HCT116 (cell line): ENCODE measurements around the gene PFKFB2. TPM values are rescaled to one million over a fixed set of nuclear protein-coding genes. Genes with fewer than 3 reads are reported as not detected.
A peak's percentile ranks its signal among the peaks of the same experiment; 100 is the strongest.

Experiments used
- ATAC-seq: fragments of 200-7000 bp; cut with Tn5 transposase; 2 replicates; pipeline ENCODE4 v1.9.1; 2020; ENCODE audit warnings: mild to moderate bottlenecking, moderate library complexity
- BruUV-seq: library from RNA; stranded (reverse); fragments of 400-500 nt; replicated peaks from 2 replicates; lab custom pipeline; 2021; lab: Mats Ljungman, UMichigan
- CTCF ChIA-PET: fragments of 300-600 bp; sonication (Branson Sonifier 250); formaldehyde crosslinking; loops from one replicate; lab custom pipeline; 2021; ENCODE audit warnings: antibody characterized with exemption; lab: Charles Lee
- POLR2A ChIA-PET: fragments of 300-600, 350-600 bp; sonication (Branson Sonifier 250); formaldehyde crosslinking; loops from one replicate; lab custom pipeline; 2021; ENCODE audit warnings: antibody characterized with exemption; lab: Charles Lee
- RAD21 ChIA-PET, 2 experiments: fragments of 300-600 bp; sonication (Branson Sonifier 250); formaldehyde crosslinking; loops; one replicate each; lab custom pipeline; 2023; ENCODE audit warnings: low total read pairs in 2 of 2; ENCODE audit not compliant: uncharacterized antibody in 2 of 2, unreplicated experiment in 2 of 2, low non-redundant PET in 1 of 2; lab: Charles Lee
- DNase-seq: peaks from one replicate; pipeline ENCODE4 v3.0.0-alpha.2; 2010; ENCODE audit warnings: low read depth, low spot score
- H2AFZ ChIP-seq: fragments of 200-600 bp; shearing (Covaris generic), sonication (generic); 2 replicates; pipeline ENCODE4 v1.6.1; 2017; ENCODE audit warnings: low read depth, mixed run types, mixed read lengths, antibody characterized with exemption, low read length; ENCODE audit not compliant: poor library complexity, severe bottlenecking
- H3K27ac ChIP-seq: 2 replicates; pipeline ENCODE4 v1.5.1; 2012; ENCODE audit warnings: low read depth, low read length
- H3K27me3 ChIP-seq: fragments of 200-600 bp; sonication (generic); 2 replicates; pipeline ENCODE4 v1.6.1; 2016; ENCODE audit warnings: mixed run types, low read length, mixed read lengths; ENCODE audit not compliant: insufficient read depth
- H3K36me3 ChIP-seq, 2 experiments: fragments of 200-500 bp in 1 of 2; fragments of 200-600 bp in 1 of 2; sonication (Bioruptor generic) in 1 of 2; sonication (generic) in 1 of 2; 2 replicates each; pipeline versions ENCODE4 v1.5.1 to v1.6.1; 2014 to 2016; ENCODE audit warnings: low read length in 2 of 2, inconsistent platforms in 1 of 2, mixed read lengths in 1 of 2, mixed run types in 1 of 2; ENCODE audit not compliant: insufficient read depth in 2 of 2, control insufficient read depth in 1 of 2
- H3K4me1 ChIP-seq, 2 experiments: fragments of 200-600 bp in 1 of 2; sonication (generic) in 1 of 2; 2 replicates each; pipeline versions ENCODE4 v1.5.1 to v1.6.1; 2012 to 2017; ENCODE audit warnings: low read length in 2 of 2, inconsistent platforms in 1 of 2, mild to moderate bottlenecking in 1 of 2, mixed read lengths in 1 of 2, mixed run types in 1 of 2, moderate library complexity in 1 of 2; ENCODE audit not compliant: insufficient read depth in 2 of 2, control insufficient read depth in 1 of 2
- H3K4me2 ChIP-seq: fragments of 200-600 bp; sonication (generic); 2 replicates; pipeline ENCODE4 v1.6.1; 2017; ENCODE audit warnings: mixed run types, low read length, mixed read lengths
- H3K4me3 ChIP-seq, 2 experiments: fragments of 200-600 bp in 1 of 2; sonication (generic) in 1 of 2; replicated peaks in 1 of 2; 2 replicates each; pipeline ENCODE4 v1.5.1; 2011 to 2016; ENCODE audit warnings: low read length in 2 of 2, control low read depth in 1 of 2, low read depth in 1 of 2, mild to moderate bottlenecking in 1 of 2, mixed read lengths in 1 of 2, mixed run types in 1 of 2
- H3K79me2 ChIP-seq: fragments of 200-600 bp; sonication (generic); 2 replicates; pipeline ENCODE4 v1.6.1; 2017; ENCODE audit warnings: mild to moderate bottlenecking, mixed run types, low read length, moderate library complexity, mixed read lengths; ENCODE audit not compliant: insufficient read depth
- H3K9ac ChIP-seq: fragments of 200-600 bp; sonication (generic); 2 replicates; pipeline ENCODE4 v1.6.1; 2016; ENCODE audit warnings: low read length, mixed read lengths
- H3K9me2 ChIP-seq: fragments of 200-600 bp; sonication (generic), shearing (Covaris generic); 2 replicates; pipeline ENCODE4 v1.6.1; 2017; ENCODE audit warnings: mixed run types, mild to moderate bottlenecking, moderate library complexity; ENCODE audit not compliant: insufficient read depth
- H3K9me3 ChIP-seq, 2 experiments: fragments of 200-500 bp in 1 of 2; fragments of 200-600 bp in 1 of 2; sonication (Bioruptor generic) in 1 of 2; sonication (generic) in 1 of 2; 2 replicates each; pipeline ENCODE4 v1.6.1; 2014 to 2017; ENCODE audit warnings: low read length in 2 of 2, mixed read lengths in 2 of 2, inconsistent platforms in 1 of 2, low read depth in 1 of 2, mild to moderate bottlenecking in 1 of 2, mixed run types in 1 of 2, moderate library complexity in 1 of 2; ENCODE audit not compliant: control insufficient read depth in 1 of 2, insufficient read depth in 1 of 2
- H4K20me1 ChIP-seq: fragments of 200-600 bp; sonication (generic), shearing (Covaris generic); 2 replicates; pipeline ENCODE4 v1.6.1; 2017; ENCODE audit warnings: mixed run types, mild to moderate bottlenecking, moderate library complexity; ENCODE audit not compliant: insufficient read depth
- FOSL1 ChIP-seq: IDR thresholded peaks from 2 replicates; pipeline ENCODE4 v1.6.1; 2012; ENCODE audit warnings: low read depth
- POLR2AphosphoS5 ChIP-seq: IDR thresholded peaks from 2 replicates; pipeline ENCODE4 v1.6.1; 2011; ENCODE audit warnings: mild to moderate bottlenecking, low read depth, low read length, moderate library complexity
- SIN3A ChIP-seq: IDR thresholded peaks from 2 replicates; pipeline ENCODE4 v1.6.1; 2012; ENCODE audit warnings: low read depth
- TCF7L2 ChIP-seq: IDR thresholded peaks from 2 replicates; pipeline ENCODE4 v1.7.0; 2011; ENCODE audit warnings: borderline replicate concordance, inconsistent platforms; ENCODE audit not compliant: insufficient read depth, insufficient read length; ENCODE audit errors: extremely low read depth
- ZFX ChIP-seq: fragments of 450-650 bp; IDR thresholded peaks from 2 replicates; pipeline ENCODE4 v1.6.1; 2017
- intact Hi-C: fragments of 100-400 bp; cut with micrococcal nuclease; formaldehyde crosslinking; loops from 2 replicates; pipeline ENCODE4 v1.10.0; 2022
- total RNA-seq: library from RNA; stranded (reverse); gene quantifications from one replicate; pipeline ENCODE4 v1.2.1, GENCODE V29; 2021; ENCODE audit not compliant: unreplicated experiment

Gene PFKFB2
- total RNA-seq, 1 experiment from 2014 or later, result 13.9 TPM

DNA sequence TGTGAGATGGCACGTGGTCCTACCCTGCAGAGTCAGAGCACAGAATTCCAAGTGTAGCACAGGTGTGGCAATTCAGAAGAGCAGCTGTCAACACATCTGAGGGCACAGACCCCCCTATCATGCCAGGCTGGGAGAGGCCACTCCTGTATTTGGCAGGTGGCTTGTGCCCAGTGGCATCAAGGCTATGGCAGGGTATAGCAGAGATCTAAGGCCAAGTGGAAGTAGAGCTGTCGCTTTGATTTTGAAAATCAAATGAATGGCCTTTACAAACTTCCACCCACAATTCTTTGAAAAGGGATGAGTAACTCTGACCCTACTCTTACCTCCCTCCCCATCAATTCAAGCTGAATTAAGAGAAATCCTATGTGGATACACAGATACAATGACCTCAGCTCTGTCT lies 33.9 kb upstream of the PFKFB2 start:
- peak overlapping the region in 1 of 2 experiments; percentile 37; a peak in 1 of 4 replicates for H3K4me3 ChIP-seq
- no peak for DNase-seq
- no peak for TF ChIP-seq FOSL1
- TF ChIP-seq ZFX, result no peak
- TF ChIP-seq TCF7L2, result no peak
- TF ChIP-seq SIN3A, result 0 out of 2 replicates have a peak, but pooled peaks have one; percentile 7

DNA sequence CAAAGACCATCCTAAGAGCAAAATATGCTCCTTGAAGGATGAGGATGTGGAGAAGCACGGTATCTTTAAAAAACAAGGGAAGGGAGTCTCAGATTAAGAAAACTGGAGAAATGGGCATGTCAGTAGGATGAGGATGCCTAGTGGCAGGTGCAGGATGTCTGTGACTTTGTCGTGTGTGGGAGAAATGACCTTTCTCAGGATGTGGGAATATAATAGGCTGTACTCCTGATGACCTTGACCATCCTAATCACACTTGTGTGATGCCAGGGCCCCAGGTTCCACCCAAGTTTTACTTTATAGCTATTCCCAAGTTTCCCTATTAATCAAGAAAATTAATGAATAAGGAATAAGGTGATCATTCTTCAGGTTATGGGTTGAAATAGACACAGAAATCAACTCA lies 33.4 kb upstream of the PFKFB2 start:
- RAD21 ChIA-PET, result no interaction called here

More for the DNA sequence above, 33.9 kb upstream of the PFKFB2 start:
- H3K27me3 ChIP-seq, result no peaks in the 10 kb centered on the region
- no peaks in the 10 kb centered on the region for H3K79me2 ChIP-seq
- no peaks in the 10 kb centered on the region for H3K9me2 ChIP-seq
- ChIA-PET CTCF (no interaction called here), RAD21 (no interaction called here), POLR2A (no interaction called here)
- no peaks in the 10 kb centered on the region; a peak in 1 of 4 replicates for H3K36me3 ChIP-seq
- H3K9ac ChIP-seq, result peak overlapping the region; percentile 54
- no peak overlapping the region for H2AFZ ChIP-seq
- H3K27ac ChIP-seq, result no peak overlapping the region
- no TSS peak for BruUV-seq
- ATAC-seq, result peak; percentile 7; the same call in 1 of the 2 replicates
- intact Hi-C loops, result no loop called here
- peaks cover 15 to 72% of the 10 kb centered on the region in 2 experiments for H3K4me1 ChIP-seq
- no peaks in the 10 kb centered on the region for H4K20me1 ChIP-seq
- H3K9me3 ChIP-seq, result no peaks in the 10 kb centered on the region
- peak overlapping the region; percentile 72 for H3K4me2 ChIP-seq

More for the DNA sequence above, 33.4 kb upstream of the PFKFB2 start:
- Histone ChIP-seq H3K27me3 (no peaks in the 10 kb centered on the region), H3K79me2 (no peaks in the 10 kb centered on the region), H3K9ac (peak overlapping the region; percentile 54), H3K4me1 (peaks cover 15 to 77% of the 10 kb centered on the region in 2 experiments), H3K4me3 (peak overlapping the region in 1 of 2 experiments; percentile 37; a peak in 2 of 4 replicates), H3K9me3 (no peaks in the 10 kb centered on the region), H3K4me2 (peak overlapping the region; percentile 72), H3K9me2 (no peaks in the 10 kb centered on the region), H4K20me1 (no peaks in the 10 kb centered on the region), H3K27ac (no peak overlapping the region), H2AFZ (no peak overlapping the region), H3K36me3 (no peaks in the 10 kb centered on the region; a peak in 1 of 4 replicates)
- intact Hi-C loops, result no loop called here
- DNase-seq, result no peak
- POLR2A ChIA-PET, result no interaction called here
- ATAC-seq, result no peak
- BruUV-seq, result TSS peak; percentile 94
- CTCF ChIA-PET, result interaction anchor here (1.5 kb wide), 1 partner anchor 107 kb away, joined by 5 read pairs; no protein-coding TSS in a partner anchor
- TF ChIP-seq FOSL1, result no peak
- no peak for TF ChIP-seq TCF7L2
- TF ChIP-seq POLR2AphosphoS5, result no peak
- 0 out of 2 replicates have a peak, but pooled peaks have one; percentile 1 for TF ChIP-seq SIN3A
- no peak for TF ChIP-seq ZFX
